Body of pancreas (tissue), 4 donors: Measurements from ENCODE around the gene PRAME. TPM values are rescaled to one million over a fixed set of nuclear protein-coding genes. Genes with fewer than 3 reads are reported as not detected.
"Not testable (repeated sequence)": the region's sequence is repeated elsewhere in the genome, so short reads cannot be mapped to it uniquely, and the experiment has no call there.

ENCODE experiments used
- ATAC-seq: fragments of 150-250 bp; one replicate; pipeline ENCODE4 v1.9.1; 2016
- DNase-seq, 4 donors: peaks; one replicate each; pipeline ENCODE4 v3.0.0-alpha.2; 2019
- H3K27ac ChIP-seq, 4 donors: fragments of 200-600 bp; sonication (generic); 1 replicate in 3 of 4; 2 replicates in 1 of 4; pipeline versions ENCODE4 v1.5.1 to v1.6.1; 2016 to 2019; ENCODE audit warnings: mild to moderate bottlenecking in 1 of 4, mixed read lengths in 1 of 4, moderate library complexity in 1 of 4
- H3K27me3 ChIP-seq, 2 donors: fragments of 200-600 bp; sonication (generic); one replicate each; pipeline ENCODE4 v1.6.0; 2016; ENCODE audit warnings: mild to moderate bottlenecking in 1 of 2
- H3K36me3 ChIP-seq, 2 donors: fragments of 200-600 bp; sonication (generic); replicated peaks in 1 of 2; 2 replicates each; pipeline ENCODE4 v1.5.1; 2016; ENCODE audit warnings: low read depth in 2 of 2; ENCODE audit not compliant: insufficient read depth in 1 of 2
- H3K4me1 ChIP-seq: fragments of 200-600 bp; sonication (generic); one replicate; pipeline ENCODE4 v1.6.0; 2016
- H3K4me3 ChIP-seq, 2 donors: fragments of 200-600 bp; sonication (generic); 1 replicate in 1 of 2; 2 replicates in 1 of 2; pipeline ENCODE4 v1.5.1; 2016 to 2019
- H3K9me3 ChIP-seq, 3 donors: fragments of 200-600 bp; sonication (generic); 1 replicate in 2 of 3; 2 replicates in 1 of 3; pipeline ENCODE4 v1.5.1; 2016
- POLR2A ChIP-seq, 3 donors: fragments of 450-650 bp; IDR thresholded peaks; one replicate each; pipeline ENCODE4 v1.6.1; 2016; ENCODE audit warnings: antibody characterized with exemption in 3 of 3, mild to moderate bottlenecking in 2 of 3
- WGBS, 2 donors: methylation state at CpG; one replicate each; pipeline ENCODE4 v1.1.5; 2017; 5-methylcytosine and 5-hydroxymethylcytosine counted together
- intact Hi-C: fragments of 100-400 bp; cut with DNase I; formaldehyde crosslinking; loops from one replicate; pipeline ENCODE4 v1.15.1; 2023
- total RNA-seq, 2 donors: library from RNA; depleted of rRNA; stranded (reverse); fragments of >200 nt; gene quantifications; one replicate each; pipeline ENCODE4 v1.1.0, GENCODE V29; 2016
- TF ChIP-seq, protein P1 (sequence below), 7 experiments: fragments of 450-650 bp in 4 of 7; fragments of 200-600 bp in 3 of 7; sonication (generic) in 3 of 7; IDR thresholded peaks; one replicate each; pipeline ENCODE4 v1.5.1; 2016 to 2019; ENCODE audit warnings: antibody characterized with exemption in 7 of 7

PRAME gene
- total RNA-seq, 2 donors from 2014 or later, result not detected

DNA sequence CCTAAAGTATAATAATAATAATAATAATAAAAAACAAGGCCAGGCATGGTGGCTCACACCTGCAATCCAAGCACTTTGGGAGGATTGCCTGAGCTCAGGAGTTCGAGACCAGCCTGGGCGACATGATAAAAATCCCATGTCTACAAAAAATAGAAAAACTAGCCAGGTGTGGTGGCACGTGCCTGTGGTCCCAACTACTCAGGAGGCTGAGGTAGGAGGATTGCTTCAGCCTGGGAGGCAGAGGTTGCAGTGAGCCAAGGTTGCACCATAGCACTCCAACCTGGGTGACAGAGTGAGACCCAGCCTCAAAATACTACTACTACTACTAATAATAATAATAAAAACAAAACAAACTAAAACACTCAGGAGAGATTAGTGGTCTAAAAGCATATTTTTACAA lies 23.4 kb downstream of the PRAME start:
- Histone ChIP-seq H3K4me1 (no peaks in the 10 kb centered on the region), H3K27ac (no peak overlapping the region), H3K9me3 (no peaks in the 10 kb centered on the region), H3K4me3 (no peak overlapping the region), H3K27me3 (no peaks in the 10 kb centered on the region), H3K36me3 (no peaks in the 10 kb centered on the region)
- intact Hi-C loops, result no loop called here
- TF ChIP-seq, protein P1, sequence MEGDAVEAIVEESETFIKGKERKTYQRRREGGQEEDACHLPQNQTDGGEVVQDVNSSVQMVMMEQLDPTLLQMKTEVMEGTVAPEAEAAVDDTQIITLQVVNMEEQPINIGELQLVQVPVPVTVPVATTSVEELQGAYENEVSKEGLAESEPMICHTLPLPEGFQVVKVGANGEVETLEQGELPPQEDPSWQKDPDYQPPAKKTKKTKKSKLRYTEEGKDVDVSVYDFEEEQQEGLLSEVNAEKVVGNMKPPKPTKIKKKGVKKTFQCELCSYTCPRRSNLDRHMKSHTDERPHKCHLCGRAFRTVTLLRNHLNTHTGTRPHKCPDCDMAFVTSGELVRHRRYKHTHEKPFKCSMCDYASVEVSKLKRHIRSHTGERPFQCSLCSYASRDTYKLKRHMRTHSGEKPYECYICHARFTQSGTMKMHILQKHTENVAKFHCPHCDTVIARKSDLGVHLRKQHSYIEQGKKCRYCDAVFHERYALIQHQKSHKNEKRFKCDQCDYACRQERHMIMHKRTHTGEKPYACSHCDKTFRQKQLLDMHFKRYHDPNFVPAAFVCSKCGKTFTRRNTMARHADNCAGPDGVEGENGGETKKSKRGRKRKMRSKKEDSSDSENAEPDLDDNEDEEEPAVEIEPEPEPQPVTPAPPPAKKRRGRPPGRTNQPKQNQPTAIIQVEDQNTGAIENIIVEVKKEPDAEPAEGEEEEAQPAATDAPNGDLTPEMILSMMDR (IDR thresholded peaks at IDR 0.05), result no peak
- no peak for TF ChIP-seq POLR2A (IDR thresholded peaks at IDR 0.05)
- WGBS, 2 donors, result 71 to 80% methylated on average over 3 of the region's 3 CpGs
- DNase-seq (no peak), ATAC-seq (no peak)

DNA sequence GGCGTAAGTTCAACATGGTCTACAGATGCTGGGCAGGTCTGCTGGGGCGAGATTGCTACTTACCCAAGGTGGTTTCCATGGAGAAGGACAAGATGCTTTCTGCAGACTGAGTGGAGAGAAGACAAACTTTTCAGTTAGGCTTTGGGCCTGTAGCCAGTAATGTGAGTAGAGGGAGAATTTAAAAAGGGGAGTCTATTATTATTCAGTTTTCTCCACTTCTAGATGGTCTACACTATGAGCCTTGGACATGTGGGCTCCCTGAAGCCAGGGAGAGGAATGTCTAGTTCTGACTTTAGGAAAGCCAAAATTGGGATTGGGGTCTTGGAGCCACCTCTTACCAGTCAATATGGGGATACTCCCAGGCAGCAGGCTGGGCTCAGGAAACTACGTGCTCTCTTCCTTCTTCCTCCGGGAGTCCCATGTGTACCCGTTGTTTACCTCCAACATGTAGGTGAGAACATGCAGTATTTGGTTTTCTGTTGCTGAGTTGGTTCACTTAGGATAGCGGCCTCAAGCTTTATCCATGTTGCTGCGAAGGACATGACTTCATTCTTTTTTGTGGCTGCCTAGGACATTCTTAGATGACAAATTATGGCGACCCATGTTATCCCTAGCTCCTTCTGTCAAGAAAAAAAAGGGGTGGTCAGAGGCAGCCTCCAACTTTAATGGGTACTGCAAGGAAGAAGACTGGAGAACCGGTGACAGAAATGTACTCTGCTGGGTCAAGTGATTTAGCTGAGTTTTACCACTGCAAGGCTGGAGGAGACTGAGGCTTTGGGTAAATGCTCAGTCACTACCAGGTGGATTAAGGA lies 24.3 kb downstream of the PRAME start:
- H3K27ac ChIP-seq, result no peak overlapping the region
- no peak for ATAC-seq
- no peaks in the 10 kb centered on the region for H3K36me3 ChIP-seq
- intact Hi-C loops, result no loop called here
- TF ChIP-seq, protein P1 (IDR thresholded peaks at IDR 0.05), result no peak
- no peak for TF ChIP-seq POLR2A (IDR thresholded peaks at IDR 0.05)
- no peaks in the 10 kb centered on the region for H3K27me3 ChIP-seq
- H3K4me3 ChIP-seq, result no peak overlapping the region
- no peak for DNase-seq
- no peaks in the 10 kb centered on the region for H3K4me1 ChIP-seq
- 70 to 73% methylated on average over 9 of the region's 9 CpGs for WGBS, 2 donors
- no peaks in the 10 kb centered on the region for H3K9me3 ChIP-seq

GRCh38 chr22:22533863-22534262 lies 25.2 kb downstream of the PRAME start:
- WGBS, 2 donors, result 54 to 62% methylated on average over 5 of the region's 5 CpGs
- no peaks in the 10 kb centered on the region for H3K4me1 ChIP-seq
- H3K4me3 ChIP-seq, result no peak overlapping the region
- no peaks in the 10 kb centered on the region for H3K36me3 ChIP-seq
- intact Hi-C loops, result no loop called here
- TF ChIP-seq POLR2A (IDR thresholded peaks at IDR 0.05), result no peak
- TF ChIP-seq, protein P1 (IDR thresholded peaks at IDR 0.05), result no peak
- H3K27ac ChIP-seq, result no peak overlapping the region
- H3K27me3 ChIP-seq, result no peaks in the 10 kb centered on the region
- no peak for DNase-seq
- ATAC-seq, result no peak
- H3K9me3 ChIP-seq, result no peaks in the 10 kb centered on the region

GRCh38 chr22:22533417-22533816 lies 25.6 kb downstream of the PRAME start:
- Histone ChIP-seq H3K9me3 (no peaks in the 10 kb centered on the region), H3K27ac (no peak overlapping the region), H3K4me3 (no peak overlapping the region), H3K4me1 (no peaks in the 10 kb centered on the region), H3K27me3 (no peaks in the 10 kb centered on the region), H3K36me3 (no peaks in the 10 kb centered on the region)
- TF ChIP-seq POLR2A (IDR thresholded peaks at IDR 0.05), result no peak
- TF ChIP-seq, protein P1 (IDR thresholded peaks at IDR 0.05), result no peak
- DNase-seq, result no peak
- intact Hi-C loops, result no loop called here
- WGBS, 2 donors, result 94 to 100% methylated on average over 1 of the region's 1 CpG
- no peak for ATAC-seq

GRCh38 chr22:22532547-22533071 lies 26.5 kb downstream of the PRAME start:
- H3K4me1 ChIP-seq, H3K27ac ChIP-seq, ATAC-seq, intact Hi-C loops, H3K4me3 ChIP-seq, H3K9me3 ChIP-seq, DNase-seq, H3K27me3 ChIP-seq, H3K36me3 ChIP-seq: not testable (repeated sequence)
- WGBS, 2 donors, result 81 to 89% methylated on average over 12 of the region's 12 CpGs
